Measurements from ENCODE around the gene MAD1L1. TPM values are rescaled to one million over a fixed set of nuclear protein-coding genes. Genes with fewer than 3 reads are reported as not detected.

MAD1L1 gene
- total RNA-seq, 1 donor from 2014 or later, result 57.6 TPM

- Mint-ChIP-seq H3K27ac (ENCODE audit: unreplicated experiment) (no peak overlapping the region), H3K36me3 (ENCODE audit: unreplicated experiment) (no peaks in the 10 kb centered on the region), H3K4me3 (ENCODE audit: unreplicated experiment) (no peak overlapping the region), H3K27me3 (ENCODE audit: unreplicated experiment) (peaks cover 2% of the 10 kb centered on the region), H3K9me3 (ENCODE audit: unreplicated experiment) (peaks cover 9% of the 10 kb centered on the region), H3K4me1 (ENCODE audit: low read depth, unreplicated experiment) (peaks cover 13% of the 10 kb centered on the region)
- no peak for TF ChIP-seq CTCF (IDR thresholded peaks at IDR 0.05; ENCODE audit: partially characterized antibody, unreplicated experiment)
- no peak for DNase-seq
These were observed 34.5 kb downstream of the MAD1L1 start for GRCh38 chr7:2198206-2198605.

- Mint-ChIP-seq H3K36me3 (ENCODE audit: unreplicated experiment) (no peaks in the 10 kb centered on the region), H3K4me1 (ENCODE audit: low read depth, unreplicated experiment) (peaks cover 17% of the 10 kb centered on the region), H3K4me3 (ENCODE audit: unreplicated experiment) (peak overlapping the region; percentile 10), H3K27me3 (ENCODE audit: unreplicated experiment) (peaks cover 2% of the 10 kb centered on the region), H3K9me3 (ENCODE audit: unreplicated experiment) (peaks cover 7% of the 10 kb centered on the region), H3K27ac (ENCODE audit: unreplicated experiment) (peak overlapping the region; percentile 78)
- peak; percentile 47 for DNase-seq
- TF ChIP-seq CTCF (IDR thresholded peaks at IDR 0.05; ENCODE audit: partially characterized antibody, unreplicated experiment), result no peak
These were observed 35.1 kb downstream of the MAD1L1 start for GRCh38 chr7:2197436-2198155.

GRCh38 chr7:2196381-2197378 lies 36.1 kb downstream of the MAD1L1 start:
- Mint-ChIP-seq H3K9me3 (ENCODE audit: unreplicated experiment) (peaks cover 7% of the 10 kb centered on the region), H3K27me3 (ENCODE audit: unreplicated experiment) (peaks cover 2% of the 10 kb centered on the region), H3K4me3 (ENCODE audit: unreplicated experiment) (no peak overlapping the region), H3K36me3 (ENCODE audit: unreplicated experiment) (no peaks in the 10 kb centered on the region), H3K4me1 (ENCODE audit: low read depth, unreplicated experiment) (peaks cover 19% of the 10 kb centered on the region), H3K27ac (ENCODE audit: unreplicated experiment) (no peak overlapping the region)
- DNase-seq, result no peak
- TF ChIP-seq CTCF (IDR thresholded peaks at IDR 0.05; ENCODE audit: partially characterized antibody, unreplicated experiment), result no peak

GRCh38 chr7:2195400-2196246 lies 37.1 kb downstream of the MAD1L1 start:
- DNase-seq, result no peak
- no peak for TF ChIP-seq CTCF (IDR thresholded peaks at IDR 0.05; ENCODE audit: partially characterized antibody, unreplicated experiment)
- H3K9me3 Mint-ChIP-seq (ENCODE audit: unreplicated experiment), result peaks cover 7% of the 10 kb centered on the region
- H3K27ac Mint-ChIP-seq (ENCODE audit: unreplicated experiment), result no peak overlapping the region
- peaks cover 21% of the 10 kb centered on the region for H3K4me1 Mint-ChIP-seq (ENCODE audit: low read depth, unreplicated experiment)
- H3K27me3 Mint-ChIP-seq (ENCODE audit: unreplicated experiment), result peaks cover 2% of the 10 kb centered on the region
- H3K4me3 Mint-ChIP-seq (ENCODE audit: unreplicated experiment), result no peak overlapping the region
- H3K36me3 Mint-ChIP-seq (ENCODE audit: unreplicated experiment), result peaks cover 2% of the 10 kb centered on the region
